HCT116 (cell line): Measurements from ENCODE around the gene DPP6. TPM values are rescaled to one million over a fixed set of nuclear protein-coding genes. Genes with fewer than 3 reads are reported as not detected.

Experiments used
- ATAC-seq: fragments of 200-7000 bp; cut with Tn5 transposase; 2 replicates; pipeline ENCODE4 v1.9.1; 2020; ENCODE audit warnings: mild to moderate bottlenecking, moderate library complexity
- BruUV-seq: library from RNA; stranded (reverse); fragments of 400-500 nt; replicated peaks from 2 replicates; lab custom pipeline; 2021; lab: Mats Ljungman, UMichigan
- CTCF ChIA-PET: fragments of 300-600 bp; sonication (Branson Sonifier 250); formaldehyde crosslinking; loops from one replicate; lab custom pipeline; 2021; ENCODE audit warnings: antibody characterized with exemption; lab: Charles Lee
- POLR2A ChIA-PET: fragments of 300-600, 350-600 bp; sonication (Branson Sonifier 250); formaldehyde crosslinking; loops from one replicate; lab custom pipeline; 2021; ENCODE audit warnings: antibody characterized with exemption; lab: Charles Lee
- RAD21 ChIA-PET, 2 experiments: fragments of 300-600 bp; sonication (Branson Sonifier 250); formaldehyde crosslinking; loops; one replicate each; lab custom pipeline; 2023; ENCODE audit warnings: low total read pairs in 2 of 2; ENCODE audit not compliant: uncharacterized antibody in 2 of 2, unreplicated experiment in 2 of 2, low non-redundant PET in 1 of 2; lab: Charles Lee
- DNase-seq: peaks from one replicate; pipeline ENCODE4 v3.0.0-alpha.2; 2010; ENCODE audit warnings: low read depth, low spot score
- H2AFZ ChIP-seq: fragments of 200-600 bp; shearing (Covaris generic), sonication (generic); 2 replicates; pipeline ENCODE4 v1.6.1; 2017; ENCODE audit warnings: low read depth, mixed run types, mixed read lengths, antibody characterized with exemption, low read length; ENCODE audit not compliant: poor library complexity, severe bottlenecking
- H3K27ac ChIP-seq: 2 replicates; pipeline ENCODE4 v1.5.1; 2012; ENCODE audit warnings: low read depth, low read length
- H3K27me3 ChIP-seq: fragments of 200-600 bp; sonication (generic); 2 replicates; pipeline ENCODE4 v1.6.1; 2016; ENCODE audit warnings: mixed run types, low read length, mixed read lengths; ENCODE audit not compliant: insufficient read depth
- H3K36me3 ChIP-seq, 2 experiments: fragments of 200-500 bp in 1 of 2; fragments of 200-600 bp in 1 of 2; sonication (Bioruptor generic) in 1 of 2; sonication (generic) in 1 of 2; 2 replicates each; pipeline versions ENCODE4 v1.5.1 to v1.6.1; 2014 to 2016; ENCODE audit warnings: low read length in 2 of 2, inconsistent platforms in 1 of 2, mixed read lengths in 1 of 2, mixed run types in 1 of 2; ENCODE audit not compliant: insufficient read depth in 2 of 2, control insufficient read depth in 1 of 2
- H3K4me1 ChIP-seq, 2 experiments: fragments of 200-600 bp in 1 of 2; sonication (generic) in 1 of 2; 2 replicates each; pipeline versions ENCODE4 v1.5.1 to v1.6.1; 2012 to 2017; ENCODE audit warnings: low read length in 2 of 2, inconsistent platforms in 1 of 2, mild to moderate bottlenecking in 1 of 2, mixed read lengths in 1 of 2, mixed run types in 1 of 2, moderate library complexity in 1 of 2; ENCODE audit not compliant: insufficient read depth in 2 of 2, control insufficient read depth in 1 of 2
- H3K4me2 ChIP-seq: fragments of 200-600 bp; sonication (generic); 2 replicates; pipeline ENCODE4 v1.6.1; 2017; ENCODE audit warnings: mixed run types, low read length, mixed read lengths
- H3K4me3 ChIP-seq, 2 experiments: fragments of 200-600 bp in 1 of 2; sonication (generic) in 1 of 2; replicated peaks in 1 of 2; 2 replicates each; pipeline ENCODE4 v1.5.1; 2011 to 2016; ENCODE audit warnings: low read length in 2 of 2, control low read depth in 1 of 2, low read depth in 1 of 2, mild to moderate bottlenecking in 1 of 2, mixed read lengths in 1 of 2, mixed run types in 1 of 2
- H3K79me2 ChIP-seq: fragments of 200-600 bp; sonication (generic); 2 replicates; pipeline ENCODE4 v1.6.1; 2017; ENCODE audit warnings: mild to moderate bottlenecking, mixed run types, low read length, moderate library complexity, mixed read lengths; ENCODE audit not compliant: insufficient read depth
- H3K9ac ChIP-seq: fragments of 200-600 bp; sonication (generic); 2 replicates; pipeline ENCODE4 v1.6.1; 2016; ENCODE audit warnings: low read length, mixed read lengths
- H3K9me2 ChIP-seq: fragments of 200-600 bp; sonication (generic), shearing (Covaris generic); 2 replicates; pipeline ENCODE4 v1.6.1; 2017; ENCODE audit warnings: mixed run types, mild to moderate bottlenecking, moderate library complexity; ENCODE audit not compliant: insufficient read depth
- H3K9me3 ChIP-seq, 2 experiments: fragments of 200-500 bp in 1 of 2; fragments of 200-600 bp in 1 of 2; sonication (Bioruptor generic) in 1 of 2; sonication (generic) in 1 of 2; 2 replicates each; pipeline ENCODE4 v1.6.1; 2014 to 2017; ENCODE audit warnings: low read length in 2 of 2, mixed read lengths in 2 of 2, inconsistent platforms in 1 of 2, low read depth in 1 of 2, mild to moderate bottlenecking in 1 of 2, mixed run types in 1 of 2, moderate library complexity in 1 of 2; ENCODE audit not compliant: control insufficient read depth in 1 of 2, insufficient read depth in 1 of 2
- H4K20me1 ChIP-seq: fragments of 200-600 bp; sonication (generic), shearing (Covaris generic); 2 replicates; pipeline ENCODE4 v1.6.1; 2017; ENCODE audit warnings: mixed run types, mild to moderate bottlenecking, moderate library complexity; ENCODE audit not compliant: insufficient read depth
- CBX3 ChIP-seq: IDR thresholded peaks from 2 replicates; pipeline ENCODE4 v1.6.1; 2012; ENCODE audit warnings: low read depth
- ELF1 ChIP-seq: IDR thresholded peaks from 2 replicates; pipeline ENCODE4 v1.6.1; 2012; ENCODE audit warnings: low read depth, borderline replicate concordance
- EZH2phosphoT487 ChIP-seq: fragments of 200-600 bp; IDR thresholded peaks from 2 replicates; pipeline ENCODE4 v1.6.1; 2018; ENCODE audit warnings: antibody characterized with exemption, borderline replicate concordance
- JUND ChIP-seq: IDR thresholded peaks from 2 replicates; pipeline ENCODE4 v1.6.1; 2012
- POLR2A ChIP-seq: IDR thresholded peaks from 2 replicates; pipeline ENCODE4 v1.7.0; 2011; ENCODE audit warnings: borderline replicate concordance; ENCODE audit not compliant: insufficient read depth, insufficient read length; ENCODE audit errors: extremely low read depth
- POLR2AphosphoS5 ChIP-seq: IDR thresholded peaks from 2 replicates; pipeline ENCODE4 v1.6.1; 2011; ENCODE audit warnings: mild to moderate bottlenecking, low read depth, low read length, moderate library complexity
- RAD21 ChIP-seq: IDR thresholded peaks from 2 replicates; pipeline ENCODE4 v1.6.1; 2012; ENCODE audit warnings: low read depth, mild to moderate bottlenecking
- REST ChIP-seq: IDR thresholded peaks from 2 replicates; pipeline ENCODE4 v1.6.1; 2012; ENCODE audit warnings: low read depth
- SP1 ChIP-seq: IDR thresholded peaks from 2 replicates; pipeline ENCODE4 v1.6.1; 2012; ENCODE audit warnings: low read depth
- SRF ChIP-seq: IDR thresholded peaks from 2 replicates; pipeline ENCODE4 v1.6.1; 2012; ENCODE audit warnings: low read depth
- TCF7L2 ChIP-seq: IDR thresholded peaks from 2 replicates; pipeline ENCODE4 v1.7.0; 2011; ENCODE audit warnings: borderline replicate concordance, inconsistent platforms; ENCODE audit not compliant: insufficient read depth, insufficient read length; ENCODE audit errors: extremely low read depth
- YY1 ChIP-seq: IDR thresholded peaks from 2 replicates; pipeline ENCODE4 v1.6.1; 2011; ENCODE audit warnings: low read length, low read depth, moderate library complexity, mild to moderate bottlenecking; ENCODE audit not compliant: insufficient replicate concordance; ENCODE audit errors: extremely low read depth
- ZBTB33 ChIP-seq: IDR thresholded peaks from 2 replicates; pipeline ENCODE4 v1.6.1; 2011; ENCODE audit warnings: mild to moderate bottlenecking, low read length, moderate library complexity; ENCODE audit not compliant: insufficient replicate concordance; ENCODE audit errors: extremely low read depth
- ZFX ChIP-seq: fragments of 450-650 bp; IDR thresholded peaks from 2 replicates; pipeline ENCODE4 v1.6.1; 2017
- intact Hi-C: fragments of 100-400 bp; cut with micrococcal nuclease; formaldehyde crosslinking; loops from 2 replicates; pipeline ENCODE4 v1.10.0; 2022
- total RNA-seq: library from RNA; stranded (reverse); gene quantifications from one replicate; pipeline ENCODE4 v1.2.1, GENCODE V29; 2021; ENCODE audit not compliant: unreplicated experiment

DPP6 gene
- total RNA-seq, 1 experiment from 2014 or later: not detected

GRCh38 chr7:154338701-154339506, 286.7 kb downstream of the DPP6 start:
- POLR2A ChIA-PET: no interaction called here
- no peak overlapping the region for H3K27ac ChIP-seq
- H3K36me3 ChIP-seq: no peaks in the 10 kb centered on the region
- no peaks in the 10 kb centered on the region for H3K79me2 ChIP-seq
- TF ChIP-seq JUND (no peak), REST (no peak)
- no peak overlapping the region for H3K9ac ChIP-seq
- H3K27me3 ChIP-seq: no peaks in the 10 kb centered on the region
- RAD21 ChIA-PET: no interaction called here
- CTCF ChIA-PET: no interaction called here
- H3K4me2 ChIP-seq: no peak overlapping the region
- no peaks in the 10 kb centered on the region for H3K4me1 ChIP-seq
- ATAC-seq (no peak), DNase-seq (no peak)
- intact Hi-C loops: no loop called here
- peaks cover 0 to 10% of the 10 kb centered on the region in 2 experiments; a peak in 1 of 4 replicates for H3K9me3 ChIP-seq
- H3K9me2 ChIP-seq: no peaks in the 10 kb centered on the region
- H3K4me3 ChIP-seq: no peak overlapping the region
- BruUV-seq: no TSS peak
- no peaks in the 10 kb centered on the region for H4K20me1 ChIP-seq
- H2AFZ ChIP-seq: no peak overlapping the region

DNA sequence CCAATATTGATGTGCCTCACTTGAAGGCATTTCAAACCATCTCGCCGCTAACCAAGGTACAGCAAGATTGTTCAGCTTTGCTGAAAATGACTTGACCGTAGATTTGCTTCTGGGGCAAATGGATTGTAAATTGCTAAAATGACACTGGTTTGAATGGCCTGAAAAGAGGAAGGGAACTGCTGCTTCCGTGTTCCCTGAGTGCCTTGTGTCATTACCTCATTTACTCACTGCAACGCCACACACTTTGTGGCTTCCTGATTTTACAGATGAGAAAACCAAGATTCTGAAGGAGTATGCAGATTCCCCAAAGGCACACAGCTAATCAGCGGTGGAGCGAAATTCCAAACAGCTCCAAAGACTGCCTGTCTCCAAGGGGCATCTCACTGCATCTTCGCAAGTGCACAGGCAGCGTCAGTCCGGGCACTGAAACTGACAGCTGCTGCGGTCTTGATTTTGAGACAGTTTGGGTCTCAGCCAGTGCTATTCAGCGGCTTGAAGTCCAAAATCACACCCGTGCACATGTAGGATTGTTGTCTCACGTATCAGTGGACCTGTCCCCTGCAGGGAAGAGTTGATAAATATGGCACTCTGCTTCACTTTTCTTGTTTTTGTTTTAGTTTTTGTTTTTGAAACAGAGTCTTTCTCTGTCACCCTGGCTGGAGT, 290.9 kb downstream of the DPP6 start:
- DNase-seq: no peak
- no peak for ATAC-seq
- no peaks in the 10 kb centered on the region for H3K4me1 ChIP-seq
- H3K27me3 ChIP-seq: no peaks in the 10 kb centered on the region
- POLR2A ChIA-PET: no interaction called here
- no peak overlapping the region for H3K9ac ChIP-seq
- no peak overlapping the region for H3K27ac ChIP-seq
- CTCF ChIA-PET: no interaction called here
- no peaks in the 10 kb centered on the region for H3K9me2 ChIP-seq
- H3K4me3 ChIP-seq: no peak overlapping the region
- no peaks in the 10 kb centered on the region for H4K20me1 ChIP-seq
- TF ChIP-seq SRF (no peak), ZFX (no peak), CBX3 (no peak), RAD21 (no peak), POLR2AphosphoS5 (no peak), YY1 (no peak), JUND (no peak), TCF7L2 (no peak), ELF1 (no peak), SP1 (no peak), ZBTB33 (no peak), EZH2phosphoT487 (no peak), POLR2A (no peak)
- H3K36me3 ChIP-seq: no peaks in the 10 kb centered on the region
- RAD21 ChIA-PET: no interaction called here
- H3K4me2 ChIP-seq: no peak overlapping the region
- H2AFZ ChIP-seq: no peak overlapping the region
- intact Hi-C loops: no loop called here
- BruUV-seq: no TSS peak
- peaks cover 5 to 10% of the 10 kb centered on the region in 2 experiments; a peak in 2 of 4 replicates for H3K9me3 ChIP-seq
- H3K79me2 ChIP-seq: no peaks in the 10 kb centered on the region
